ENCODE results near the gene MGLL.
"Not testable (repeated sequence)": the region's sequence is repeated elsewhere in the genome, so short reads cannot be mapped to it uniquely, and the experiment has no call there.

The MGLL gene

GRCh38 chr3:127717357-127718244, 104.7 kb downstream of the MGLL start:
- DNase-seq, result no peak

GRCh38 chr3:127716384-127716783, 105.9 kb downstream of the MGLL start:
- no peak for DNase-seq

- DNase-seq, result no peak
Measured at GRCh38 chr3:127715532-127715931, 106.8 kb downstream of the MGLL start.

DNA sequence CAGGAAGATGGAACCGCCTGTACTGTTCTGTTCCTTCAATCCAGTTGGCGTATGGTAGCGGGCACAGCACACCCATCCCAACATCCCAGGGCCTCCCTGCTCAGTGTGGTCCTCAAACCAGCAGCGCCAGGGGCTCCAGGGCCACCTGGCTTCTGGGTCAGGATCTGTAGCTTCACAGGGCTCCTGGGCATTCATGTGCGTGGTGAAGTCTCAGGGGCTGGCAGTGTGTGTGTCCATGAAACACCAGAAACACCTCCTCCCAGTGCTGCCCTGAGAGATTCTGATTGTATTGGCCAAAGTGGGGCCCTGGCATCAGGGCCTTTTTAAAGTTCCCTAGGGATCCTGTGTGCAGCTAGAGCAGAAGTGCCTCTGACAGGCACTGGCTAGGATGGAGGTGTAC, 107.4 kb downstream of the MGLL start:
- DNase-seq, result no peak

- DNase-seq, result no peak
Measured at GRCh38 chr3:127714125-127714571, 108.2 kb downstream of the MGLL start.

GRCh38 chr3:127712881-127713771, 109.2 kb downstream of the MGLL start:
- DNase-seq, result no peak

DNA sequence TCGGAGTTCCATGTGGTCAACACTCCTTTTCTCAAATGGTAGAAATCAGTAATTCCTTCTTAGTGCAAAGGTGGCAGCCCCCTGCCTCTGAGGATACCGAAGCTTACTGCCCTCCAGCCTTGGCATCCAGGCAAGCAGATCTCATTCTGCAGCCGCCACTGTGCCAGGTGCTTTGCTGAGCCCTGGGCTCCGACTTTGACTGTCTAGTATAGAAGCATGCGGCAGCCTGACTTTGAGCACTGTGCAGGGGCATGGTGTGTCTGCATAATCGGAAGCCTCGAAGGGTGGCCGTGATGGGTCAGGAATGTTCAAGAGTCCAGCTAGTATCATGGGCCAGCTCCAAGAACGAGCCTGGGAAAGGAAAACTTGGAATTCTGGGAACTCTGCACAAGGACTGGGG, 109.9 kb downstream of the MGLL start:
- DNase-seq, result no peak

GRCh38 chr3:127711896-127712295, 110.4 kb downstream of the MGLL start:
- DNase-seq, result no peak

- no peak for DNase-seq
Measured at GRCh38 chr3:127711021-127711695, 111.2 kb downstream of the MGLL start.

GRCh38 chr3:127710155-127710941, 112.0 kb downstream of the MGLL start:
- peak; percentile 22 for DNase-seq

DNA sequence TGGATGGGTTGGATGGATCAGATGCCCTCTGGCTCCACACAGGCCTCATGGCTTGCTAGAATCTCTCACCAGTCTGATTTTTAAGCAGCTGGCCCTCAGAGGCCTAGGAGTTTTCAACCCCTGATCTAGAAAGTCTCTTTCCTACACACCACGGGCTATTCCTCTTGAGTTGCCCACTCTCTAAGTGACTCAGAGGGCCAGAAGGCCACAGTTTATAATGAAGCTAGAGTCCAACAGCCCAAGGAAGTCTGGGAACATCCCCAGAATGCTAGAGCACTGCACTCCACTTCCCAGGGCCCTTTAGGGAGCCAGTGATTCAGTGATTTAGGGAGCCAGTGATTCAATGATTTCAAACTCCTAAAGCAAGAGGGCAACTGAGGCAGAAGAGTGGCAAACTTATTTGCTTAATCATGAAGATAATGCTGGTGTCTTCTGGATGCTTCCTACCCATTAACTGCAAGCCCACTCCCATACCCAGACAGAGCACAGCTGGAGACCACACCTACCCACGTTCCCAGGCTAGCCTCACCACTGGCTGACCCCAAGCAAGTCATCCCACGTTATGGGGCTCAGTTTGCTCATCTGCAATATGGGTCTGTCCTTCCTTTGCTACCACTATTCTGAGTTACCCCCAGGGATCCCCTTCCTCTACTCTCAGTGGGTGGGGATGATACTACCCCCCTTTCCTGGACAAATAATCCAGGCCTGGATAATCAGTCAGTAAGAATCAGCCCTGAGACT, 112.8 kb downstream of the MGLL start:
- no peak for DNase-seq

DNA sequence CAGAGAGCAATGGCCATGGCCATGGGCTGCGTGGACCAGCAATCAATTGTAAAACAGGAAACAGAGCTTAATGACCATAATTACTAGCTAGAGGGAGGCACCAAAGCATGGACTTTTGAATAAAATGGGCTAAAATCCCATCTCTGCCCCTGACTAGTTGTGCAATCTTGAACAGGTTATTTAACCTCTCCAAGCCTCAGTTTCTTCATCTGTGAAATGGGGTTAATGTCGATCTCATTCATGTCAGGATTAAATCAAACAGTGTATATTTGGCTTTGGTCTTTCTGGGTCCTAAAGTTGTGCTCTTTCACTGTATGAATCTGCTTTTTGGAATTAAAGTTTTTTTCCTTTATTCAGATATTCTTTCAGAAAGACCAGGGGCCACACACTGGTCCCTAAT, 113.5 kb downstream of the MGLL start:
- DNase-seq, result no peak

- no peak for DNase-seq
Measured at GRCh38 chr3:127707851-127708411, 114.4 kb downstream of the MGLL start.

GRCh38 chr3:127706785-127707351, 115.4 kb downstream of the MGLL start:
- peak; percentile 37 for DNase-seq

GRCh38 chr3:127706312-127706711, 116.0 kb downstream of the MGLL start:
- peak; percentile 13 for DNase-seq

GRCh38 chr3:127704840-127705239, 117.5 kb downstream of the MGLL start:
- not testable (repeated sequence) for DNase-seq

DNA sequence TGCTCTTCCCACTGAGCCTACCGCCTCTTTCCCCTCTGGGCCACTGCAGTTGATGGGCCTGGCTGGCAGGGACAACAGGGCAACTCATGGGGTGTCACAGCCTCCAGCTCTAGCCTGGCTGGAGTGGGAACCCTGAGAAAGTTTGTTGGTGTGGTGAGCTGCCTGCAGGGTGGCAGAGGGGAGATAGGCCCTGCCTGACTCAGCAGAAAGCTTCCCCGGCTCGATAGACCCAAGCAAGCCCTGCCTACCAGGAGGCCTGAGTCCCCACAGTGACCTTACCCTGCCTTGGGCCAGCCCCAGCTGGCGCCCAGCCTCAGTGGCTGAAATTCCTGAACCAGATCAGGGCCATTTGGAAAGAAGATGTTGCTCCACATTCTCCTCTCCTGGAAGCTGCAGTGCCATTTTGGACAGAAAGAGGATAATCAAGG, 120.2 kb downstream of the MGLL start:
- no peak for DNase-seq

DNA sequence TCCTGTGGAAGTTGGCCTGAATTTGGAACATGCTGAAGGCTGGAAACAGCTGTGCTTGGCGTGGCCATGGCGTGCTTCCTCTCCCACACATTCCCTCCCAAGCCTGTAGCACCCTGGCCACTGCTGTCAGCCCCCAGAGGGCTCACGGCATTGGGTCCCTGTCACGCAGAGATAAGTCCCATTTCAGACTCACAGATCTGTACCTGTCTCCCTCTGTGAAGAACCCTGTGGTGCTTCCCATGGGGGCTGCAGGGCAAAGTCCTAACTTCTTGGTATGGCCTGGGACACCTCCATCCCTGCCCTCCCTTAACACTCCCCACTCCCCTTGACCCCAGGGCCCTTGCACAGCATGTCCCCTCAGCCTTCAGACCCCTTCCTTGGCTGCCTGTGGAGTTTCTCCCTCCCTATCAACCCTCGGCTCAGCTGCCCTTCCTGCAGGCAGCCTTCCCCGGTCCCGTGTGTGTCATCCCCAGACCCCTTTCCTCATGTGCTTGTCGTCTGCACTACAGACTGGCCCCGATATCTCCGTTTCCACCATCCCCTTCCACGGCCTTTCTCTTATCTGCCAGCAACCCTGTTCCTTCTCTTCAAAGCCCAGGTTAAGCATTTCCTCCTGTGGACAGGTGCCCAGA, 120.9 kb downstream of the MGLL start:
- DNase-seq, result no peak

DNA sequence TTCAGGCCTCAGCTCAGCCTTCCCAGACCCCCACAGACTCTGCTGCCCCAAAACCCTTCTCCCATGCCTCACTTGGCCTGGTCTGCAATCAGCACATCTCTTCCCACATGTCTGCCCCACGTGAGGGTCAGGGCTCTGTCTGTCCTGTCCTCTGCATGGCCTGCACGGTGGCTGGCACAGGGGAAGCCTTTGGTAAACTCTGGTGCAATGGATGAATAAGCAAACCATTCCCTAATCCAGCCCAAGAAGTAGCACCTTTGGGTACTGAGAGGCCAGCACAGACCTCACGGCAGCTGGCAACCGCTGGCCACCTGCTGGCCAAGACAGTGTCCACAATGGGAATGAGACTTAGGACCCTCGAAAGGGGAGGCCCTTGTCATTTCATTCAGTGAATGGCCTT, 121.9 kb downstream of the MGLL start:
- DNase-seq, result no peak

All from NCI-H1694 treated with DMSO at 0.1 percent for 48 hours (cell line).